ENCODE results near the gene IDH2.

Gene IDH2

GRCh38 chr15:90040618-90041017 is 61.6 kb downstream of the IDH2 start:
- DNase-seq, result no peak

GRCh38 chr15:90039996-90040395 is 62.3 kb downstream of the IDH2 start:
- DNase-seq, result no peak

- no peak for DNase-seq
These were observed 63.6 kb downstream of the IDH2 start for GRCh38 chr15:90038632-90039095.

GRCh38 chr15:90037961-90038631 is 64.2 kb downstream of the IDH2 start:
- DNase-seq, result peak; percentile 38

GRCh38 chr15:90037511-90037860 is 64.8 kb downstream of the IDH2 start:
- DNase-seq, result peak; percentile 57

GRCh38 chr15:90036806-90037510 is 65.3 kb downstream of the IDH2 start:
- no peak for DNase-seq

GRCh38 chr15:90036343-90036742 is 65.9 kb downstream of the IDH2 start:
- DNase-seq, result no peak

- DNase-seq, result no peak
These were observed 66.4 kb downstream of the IDH2 start for GRCh38 chr15:90035840-90036230.

GRCh38 chr15:90035095-90035839 is 67.0 kb downstream of the IDH2 start:
- DNase-seq, result peak; percentile 61

- no peak for DNase-seq
These were observed 68.8 kb downstream of the IDH2 start for GRCh38 chr15:90033448-90033847.

Measured in fibroblast of upper back skin (primary cell).